ENCODE data around the gene ABCC1.

GRCh38 chr16:15947983-15948509 lies 1.4 kb upstream of the ABCC1 start:
- TF ChIP-seq, protein P1, sequence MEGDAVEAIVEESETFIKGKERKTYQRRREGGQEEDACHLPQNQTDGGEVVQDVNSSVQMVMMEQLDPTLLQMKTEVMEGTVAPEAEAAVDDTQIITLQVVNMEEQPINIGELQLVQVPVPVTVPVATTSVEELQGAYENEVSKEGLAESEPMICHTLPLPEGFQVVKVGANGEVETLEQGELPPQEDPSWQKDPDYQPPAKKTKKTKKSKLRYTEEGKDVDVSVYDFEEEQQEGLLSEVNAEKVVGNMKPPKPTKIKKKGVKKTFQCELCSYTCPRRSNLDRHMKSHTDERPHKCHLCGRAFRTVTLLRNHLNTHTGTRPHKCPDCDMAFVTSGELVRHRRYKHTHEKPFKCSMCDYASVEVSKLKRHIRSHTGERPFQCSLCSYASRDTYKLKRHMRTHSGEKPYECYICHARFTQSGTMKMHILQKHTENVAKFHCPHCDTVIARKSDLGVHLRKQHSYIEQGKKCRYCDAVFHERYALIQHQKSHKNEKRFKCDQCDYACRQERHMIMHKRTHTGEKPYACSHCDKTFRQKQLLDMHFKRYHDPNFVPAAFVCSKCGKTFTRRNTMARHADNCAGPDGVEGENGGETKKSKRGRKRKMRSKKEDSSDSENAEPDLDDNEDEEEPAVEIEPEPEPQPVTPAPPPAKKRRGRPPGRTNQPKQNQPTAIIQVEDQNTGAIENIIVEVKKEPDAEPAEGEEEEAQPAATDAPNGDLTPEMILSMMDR (conservative IDR thresholded peaks at IDR 0.05) = no peak
- TF ChIP-seq ZFX (IDR thresholded peaks at IDR 0.05) = no peak
